Left renal pelvis (tissue), 4 donors: ENCODE data around the gene TTC7B. TPM values are rescaled to one million over a fixed set of nuclear protein-coding genes. Genes with fewer than 3 reads are reported as not detected.

Source experiments
- DNase-seq, 4 donors: peaks; one replicate each; pipeline ENCODE4 v3.0.0-alpha.2; 2013; ENCODE audit warnings: low read depth in 4 of 4, low spot score in 3 of 4
- polyA plus RNA-seq, 4 donors: library from polyadenylated mRNA; unstranded; fragments of 120-200 nt; gene quantifications; one replicate each; pipeline ENCODE4 v1.2.1, GENCODE V29; 2013; ENCODE audit not compliant: insufficient read length in 4 of 4

The TTC7B gene
- polyA plus RNA-seq, 4 donors: 35.3 to 49.1 (median 47.4) TPM

DNA sequence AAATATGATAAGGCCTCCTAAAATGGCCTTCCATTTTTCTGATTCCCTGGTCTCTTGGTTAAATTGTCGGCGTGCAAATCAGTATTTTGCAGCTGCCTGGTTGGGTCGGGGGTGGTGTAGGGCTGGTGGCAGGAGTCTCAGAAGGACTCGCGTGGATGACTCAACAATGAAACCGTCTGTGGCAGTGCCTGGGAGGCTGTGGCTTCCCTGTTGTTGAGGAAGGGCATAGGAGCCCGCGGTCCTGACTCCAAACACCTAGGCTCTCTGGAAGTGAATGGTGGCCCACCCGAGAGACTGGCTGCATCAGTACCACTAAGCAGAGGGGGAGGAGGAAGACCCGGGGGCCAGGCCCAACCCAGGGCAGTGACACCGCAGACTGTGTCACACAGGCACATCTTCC, 207.9 kb downstream of the TTC7B start:
- DNase-seq: no peak

DNA sequence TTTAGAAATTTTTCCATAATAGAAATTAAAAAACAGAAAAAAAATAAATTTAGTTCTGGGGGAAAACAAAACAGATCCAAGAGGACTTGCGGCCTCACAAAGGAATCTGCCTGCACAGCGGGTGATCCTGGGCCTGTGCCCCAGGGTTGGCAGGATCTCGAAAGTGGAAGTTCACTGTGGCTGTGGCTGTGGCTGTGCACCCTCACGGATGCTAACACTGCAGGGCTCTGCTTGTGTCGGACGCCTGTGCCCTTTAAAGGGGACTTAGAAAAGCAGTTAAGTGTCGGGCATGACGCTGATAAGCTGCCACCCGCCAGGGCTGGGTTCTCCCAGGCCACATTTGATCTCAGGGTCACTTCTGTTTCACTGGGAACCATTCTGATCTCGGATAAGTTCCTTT, 209.1 kb downstream of the TTC7B start:
- no peak for DNase-seq

DNA sequence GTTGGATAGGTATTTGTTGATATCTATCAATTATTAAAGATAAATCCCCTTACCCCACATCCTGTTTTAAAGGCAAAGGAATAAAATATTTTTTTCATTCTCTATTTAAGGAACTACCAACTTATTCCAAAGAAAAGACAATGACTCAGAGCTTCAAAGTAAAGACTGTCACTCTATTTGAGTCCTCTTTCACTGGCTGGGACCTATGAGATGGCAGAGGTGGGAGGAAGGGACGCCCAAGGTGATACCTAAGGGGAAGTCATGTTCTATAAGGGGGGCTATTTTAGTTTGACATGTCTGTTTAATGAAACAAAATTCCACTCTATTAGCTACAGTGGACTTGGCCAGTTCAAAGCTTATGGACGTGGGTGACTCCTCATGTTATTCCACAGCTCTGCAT, 209.8 kb downstream of the TTC7B start:
- no peak for DNase-seq

DNA sequence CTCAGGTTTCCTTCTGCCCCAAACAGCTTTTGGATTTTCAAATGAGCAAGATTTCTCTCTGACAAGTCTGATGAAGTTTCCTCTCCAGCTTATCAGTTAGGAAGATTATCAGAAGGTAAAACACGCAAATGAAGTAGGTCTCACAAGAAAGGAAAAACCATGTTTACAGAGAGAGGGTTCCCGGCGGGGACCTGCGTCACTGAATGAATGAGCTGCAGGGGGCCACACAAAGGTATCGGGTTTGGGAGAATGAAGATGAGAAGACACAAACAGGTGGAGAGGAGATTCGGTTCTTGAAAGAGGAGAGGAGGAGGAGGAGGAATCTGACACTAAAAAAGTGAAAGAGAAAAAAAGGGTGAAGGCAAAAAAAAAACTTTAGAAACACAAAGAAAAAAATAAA, 210.8 kb downstream of the TTC7B start:
- no peak for DNase-seq

DNA sequence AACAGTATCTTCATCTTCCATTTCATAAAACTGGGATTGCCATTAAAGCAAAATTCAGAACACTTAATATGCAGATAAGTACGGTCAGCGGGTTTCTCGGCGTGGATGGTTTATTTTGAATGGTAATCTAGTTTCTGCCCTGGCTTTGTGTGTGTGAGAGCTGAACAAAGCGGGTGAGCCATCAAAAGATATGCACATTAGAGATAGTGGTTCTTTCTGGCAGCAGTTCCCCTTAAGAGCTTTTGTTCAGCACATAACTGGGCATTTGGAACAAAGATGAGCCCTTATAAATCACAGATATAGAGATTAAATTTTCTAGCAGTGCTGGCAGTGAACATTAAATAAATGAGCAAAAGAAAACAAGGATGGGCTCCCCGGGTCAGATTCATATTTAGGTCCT, 211.9 kb downstream of the TTC7B start:
- DNase-seq: no peak

DNA sequence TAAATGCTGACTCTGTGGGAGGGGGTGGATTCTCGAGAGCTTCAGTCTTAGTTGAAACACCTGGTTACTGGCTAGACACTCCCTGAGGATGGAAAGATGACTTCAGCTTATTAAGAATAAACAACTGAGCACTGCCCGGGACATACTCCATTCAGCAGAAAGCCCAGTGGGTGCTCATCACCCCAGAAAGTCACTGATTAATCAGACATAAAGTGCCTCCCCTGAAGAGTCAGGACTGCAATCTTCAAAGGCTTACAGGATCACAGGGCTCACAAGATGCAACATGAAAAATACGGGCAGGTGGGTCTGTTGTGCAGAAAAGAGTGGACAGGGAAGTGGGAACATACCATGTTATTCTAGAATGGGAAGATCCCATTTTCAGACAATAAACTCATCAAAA, 212.4 kb downstream of the TTC7B start:
- DNase-seq: no peak

DNA sequence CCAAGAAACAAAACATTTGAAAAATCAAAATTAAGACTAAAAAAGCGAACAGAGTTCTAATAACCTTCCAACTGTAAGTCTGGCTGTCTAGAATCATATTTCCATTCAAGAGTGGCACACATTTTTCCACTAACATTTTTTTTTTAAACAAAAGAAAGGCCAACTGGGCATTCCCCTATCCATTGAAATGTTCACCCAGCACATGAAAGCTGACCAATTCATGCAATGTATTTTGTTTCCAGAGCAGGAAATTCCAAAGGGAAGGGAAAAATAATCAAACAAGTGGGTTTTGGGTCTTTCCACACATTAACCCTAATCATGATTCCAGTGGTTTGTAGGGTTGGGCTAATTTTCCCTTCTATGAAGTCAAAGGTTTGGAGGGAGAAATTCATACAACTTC, 212.9 kb downstream of the TTC7B start:
- no peak for DNase-seq

DNA sequence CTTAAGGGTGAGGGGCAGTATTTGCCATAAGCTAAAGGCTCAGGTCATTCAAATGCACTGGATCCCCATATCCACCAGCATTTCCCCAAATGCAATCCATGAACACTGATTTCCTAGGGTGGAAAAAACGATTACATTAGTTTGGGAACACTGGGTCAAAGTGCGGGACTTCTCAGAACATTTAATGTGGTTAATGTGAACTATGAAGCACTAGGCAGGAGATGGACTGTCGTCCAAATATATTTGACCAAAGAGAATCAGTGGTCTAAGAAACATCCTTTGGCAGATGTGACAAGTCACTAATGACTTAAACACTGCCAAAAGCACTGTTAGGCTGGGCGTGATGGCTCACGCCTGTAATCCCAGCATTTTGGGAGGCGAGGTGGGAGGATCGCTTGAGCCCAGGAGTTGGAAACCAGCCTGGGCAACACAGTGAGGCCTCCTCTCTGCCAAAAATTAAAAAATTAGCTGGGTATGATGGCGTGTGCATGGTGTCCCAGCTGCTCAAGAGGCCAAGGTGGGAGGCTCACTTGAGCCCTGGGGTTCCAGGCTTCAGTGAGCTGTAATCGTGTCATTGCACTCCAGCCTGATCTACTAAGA, 214.0 kb downstream of the TTC7B start:
- DNase-seq: no peak

DNA sequence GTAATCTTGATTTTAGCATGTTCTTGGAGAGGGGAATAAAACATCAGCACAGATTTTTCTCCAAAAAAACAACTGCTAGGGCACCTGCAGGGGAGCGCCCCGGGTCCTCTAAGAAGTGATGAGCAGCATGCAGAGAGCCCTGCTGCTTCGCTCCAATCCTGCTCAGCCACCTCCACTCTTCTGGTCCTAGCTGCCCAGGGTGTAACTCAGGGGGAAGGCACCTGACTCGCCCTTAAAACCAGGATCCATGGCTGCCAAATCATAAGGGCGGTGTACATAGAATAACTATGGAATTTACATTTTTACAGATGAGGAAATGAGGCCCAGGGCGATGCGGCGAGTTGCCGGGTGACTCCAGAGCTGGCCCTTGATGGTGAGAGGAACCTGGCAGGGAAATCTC, 214.7 kb downstream of the TTC7B start:
- no peak for DNase-seq

DNA sequence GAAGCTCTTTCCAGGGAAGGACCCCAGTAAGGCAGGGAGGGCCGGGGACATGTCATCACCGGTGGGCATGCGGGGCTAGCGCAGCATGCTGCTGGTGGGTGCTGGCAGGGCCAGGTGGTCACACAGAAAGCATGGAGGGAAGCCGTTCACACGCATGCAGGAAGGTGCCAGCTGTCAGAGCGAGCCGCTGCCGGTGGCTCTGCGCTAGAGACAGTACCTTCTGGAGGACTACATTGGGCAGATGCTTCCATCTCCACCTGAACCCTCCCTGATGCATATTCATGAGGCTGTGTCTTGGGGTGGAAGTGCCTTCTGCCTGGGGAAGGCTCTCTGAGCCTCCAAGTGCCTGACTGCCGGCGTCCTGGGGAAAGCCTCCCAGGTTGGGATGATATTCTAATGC, 215.6 kb downstream of the TTC7B start:
- no peak for DNase-seq

DNA sequence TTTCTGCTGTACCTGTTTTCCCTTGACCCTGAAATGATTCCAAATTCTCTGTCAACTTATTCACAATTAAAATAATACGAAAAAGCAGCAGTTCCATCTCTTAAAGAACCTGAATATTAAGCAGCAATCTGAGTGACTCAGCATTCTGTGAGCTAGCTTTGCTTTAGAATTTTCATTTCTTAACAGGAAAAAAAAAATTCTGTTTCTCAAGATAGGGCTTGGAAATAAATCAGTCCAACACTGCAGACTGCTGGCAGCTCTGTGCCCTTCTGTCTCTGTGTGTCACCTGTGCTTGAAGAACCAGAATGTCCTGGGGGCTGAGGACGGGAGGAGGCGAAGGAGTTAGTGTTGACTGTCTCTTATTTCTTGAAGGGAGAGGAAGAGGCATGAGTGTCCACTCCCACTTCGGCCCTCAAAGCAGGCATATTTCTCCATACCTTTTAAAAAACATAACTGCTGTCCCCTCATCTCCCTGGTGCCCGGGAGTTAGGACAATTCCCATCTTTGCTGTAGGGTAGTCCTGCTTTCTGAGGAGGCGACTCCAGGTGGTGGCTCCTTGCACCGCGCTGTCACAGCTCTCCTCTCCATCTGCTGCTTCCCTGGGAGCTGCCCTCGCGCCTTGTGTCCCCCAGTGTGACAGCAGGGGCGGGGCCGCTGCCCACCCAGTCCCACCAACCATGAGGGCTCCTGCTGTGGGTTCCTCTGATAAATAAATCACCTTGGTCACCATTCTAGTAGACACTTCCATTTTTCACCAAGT, 216.3 kb downstream of the TTC7B start:
- no peak for DNase-seq

DNA sequence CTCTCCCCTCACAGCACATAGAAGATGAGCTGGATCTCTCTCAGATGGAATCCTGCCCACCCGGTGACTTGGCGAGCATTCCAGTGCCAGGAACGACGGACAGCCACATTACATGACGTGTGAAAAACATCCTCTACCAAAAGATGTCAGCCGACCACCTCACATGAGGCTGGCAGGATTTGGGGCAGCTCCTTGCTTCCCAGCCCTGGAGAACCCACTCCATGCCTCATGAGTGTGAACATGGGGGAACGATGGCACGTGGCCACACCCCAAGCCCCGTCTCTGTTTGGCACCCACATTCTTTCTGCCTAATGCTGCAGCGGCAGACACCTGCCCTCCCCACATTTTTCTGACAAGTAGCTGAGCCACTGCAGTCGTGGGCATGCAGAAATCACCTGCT, 216.9 kb downstream of the TTC7B start:
- DNase-seq: no peak

DNA sequence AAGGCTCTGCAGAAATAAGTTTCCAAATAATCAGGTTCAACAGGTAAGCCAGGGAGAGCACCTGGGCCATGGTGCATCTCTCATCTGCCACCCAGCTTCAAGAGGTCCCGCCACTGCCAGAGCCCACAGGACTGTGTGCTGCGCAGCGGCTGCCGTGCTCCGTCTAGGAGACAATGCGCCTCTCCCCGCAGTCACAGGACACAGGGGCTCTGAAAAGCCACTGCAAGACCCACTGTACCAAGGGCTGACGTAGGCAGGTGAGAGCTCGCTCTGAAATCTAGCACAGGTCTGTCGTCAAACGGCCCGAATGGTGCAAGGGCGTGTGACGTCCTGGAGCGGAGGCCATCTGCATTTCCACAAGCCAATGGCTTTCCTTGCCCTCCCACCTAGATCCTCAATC, 218.3 kb downstream of the TTC7B start:
- DNase-seq: no peak

DNA sequence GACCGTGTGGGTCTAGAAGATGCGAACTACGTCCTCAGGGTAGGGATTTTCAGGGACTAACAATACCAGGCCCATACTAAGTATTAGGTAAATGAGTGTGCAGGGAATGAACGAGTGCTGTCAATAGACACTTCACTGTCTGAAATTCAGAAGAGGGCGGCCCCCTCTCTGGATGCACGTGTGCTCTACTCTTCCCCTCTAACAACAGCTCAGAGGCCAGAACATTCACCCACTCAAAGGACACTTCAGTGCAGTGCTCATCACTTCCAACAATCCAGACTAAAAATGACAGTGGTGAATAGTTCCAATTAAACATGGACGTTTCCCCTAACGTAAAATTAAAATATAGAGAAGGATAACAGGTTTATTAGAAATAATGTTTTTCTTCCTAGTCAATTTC, 219.5 kb downstream of the TTC7B start:
- no peak for DNase-seq

DNA sequence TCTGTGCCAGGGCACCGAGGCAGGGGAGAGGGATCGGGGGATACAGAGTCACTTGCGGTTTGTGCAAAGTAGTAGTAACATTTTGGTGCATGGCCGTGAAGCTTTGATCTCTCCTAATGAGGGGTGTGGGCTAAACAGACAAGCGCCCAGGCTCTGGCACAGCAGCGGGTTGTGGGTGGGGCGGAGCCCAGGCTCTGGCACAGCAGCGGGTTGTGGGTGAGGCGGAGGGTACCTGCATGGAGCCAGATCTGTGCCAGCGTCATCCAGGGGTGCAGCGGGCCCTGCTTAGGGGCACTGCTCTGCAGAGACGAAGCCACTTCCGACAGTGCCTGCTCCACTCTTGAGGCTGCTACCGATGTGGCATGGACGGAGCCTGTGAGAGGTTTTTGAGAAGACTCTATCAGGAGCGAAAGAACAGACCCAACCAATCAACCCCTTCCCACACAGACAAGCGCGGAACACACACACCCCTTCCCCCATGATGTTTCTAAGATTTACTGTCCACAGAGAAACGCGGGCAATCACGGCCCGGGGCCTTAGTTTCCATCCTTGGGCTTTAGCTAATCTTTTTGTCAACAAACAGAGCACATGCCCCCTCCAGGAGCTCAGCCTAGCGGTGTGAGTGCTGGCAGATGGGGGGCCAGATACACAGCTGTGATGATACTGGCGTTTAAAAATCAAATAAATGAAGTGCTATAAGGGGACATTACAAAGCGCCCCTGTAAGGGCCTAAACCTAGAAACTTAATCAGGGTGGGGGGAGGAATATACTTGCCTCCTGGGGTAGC, 222.8 kb downstream of the TTC7B start:
- no peak for DNase-seq

DNA sequence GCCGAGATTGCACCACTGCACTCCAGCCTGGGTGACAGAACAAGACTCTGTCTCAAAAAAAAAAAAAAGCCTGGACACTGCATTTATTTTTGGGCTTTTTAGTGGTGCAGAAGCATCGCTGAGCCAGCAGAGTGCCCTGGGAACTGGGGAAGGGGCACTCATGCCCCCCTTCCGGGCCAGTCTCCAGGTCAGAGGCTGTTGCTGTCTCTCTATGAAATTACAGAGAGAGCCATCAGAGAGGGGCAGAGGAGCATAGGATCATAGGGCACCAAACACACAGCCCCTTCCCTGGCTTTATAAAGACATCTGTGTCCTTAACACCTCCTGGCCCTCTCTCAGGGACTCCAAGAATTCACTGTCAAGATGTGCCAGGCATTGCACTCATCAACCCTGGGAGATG, 223.6 kb downstream of the TTC7B start:
- no peak for DNase-seq

DNA sequence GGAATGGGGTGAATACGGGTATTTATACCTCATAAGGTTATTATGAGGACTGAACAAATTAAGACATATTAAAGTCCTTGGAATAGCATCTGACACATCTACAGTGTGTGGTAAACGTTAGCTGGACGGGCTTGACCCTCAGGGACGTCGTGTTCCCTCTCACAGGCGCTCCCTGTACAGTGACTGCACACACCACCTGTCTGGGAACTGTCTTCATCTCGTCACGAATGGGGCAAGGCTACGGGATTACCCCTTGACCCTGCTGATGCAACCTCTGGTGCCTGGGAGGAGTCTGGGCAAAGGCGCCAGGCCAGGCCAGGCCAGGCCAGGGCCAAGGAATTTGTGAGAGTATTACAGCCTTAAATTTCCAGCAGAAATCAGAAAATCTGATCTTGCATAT, 228.3 kb downstream of the TTC7B start:
- DNase-seq: no peak

DNA sequence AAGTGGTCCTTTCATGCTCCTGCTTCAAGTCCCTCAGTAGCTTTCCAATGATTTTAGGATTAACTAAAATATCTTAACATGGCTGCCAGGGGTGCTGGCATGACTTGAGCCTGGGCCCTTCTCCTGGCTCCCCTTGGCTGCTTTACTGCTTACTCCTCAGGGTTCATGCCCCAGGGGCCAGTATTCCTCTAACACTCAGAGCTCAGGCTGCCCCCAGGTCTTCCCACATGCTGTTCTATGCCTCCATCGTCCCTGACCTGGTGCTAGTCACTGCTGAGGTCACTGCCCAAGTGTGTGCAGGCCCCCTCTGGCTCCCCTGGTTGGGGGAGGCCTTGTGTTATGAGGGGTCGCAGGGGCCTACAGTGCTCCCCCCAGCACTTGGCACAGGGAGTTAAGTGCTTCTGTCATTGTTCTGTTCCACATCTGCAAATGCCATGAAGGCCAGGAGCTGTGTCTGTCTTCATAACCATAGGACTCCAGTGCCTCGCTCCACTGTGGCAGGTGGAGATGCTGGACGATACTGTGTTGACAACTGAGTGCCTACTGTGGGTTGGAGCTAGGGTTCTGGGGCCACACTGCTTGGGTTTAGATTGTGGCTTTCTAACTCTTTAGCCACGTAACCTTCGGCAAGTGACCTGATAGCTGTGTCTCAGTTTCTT, 228.8 kb downstream of the TTC7B start:
- no peak for DNase-seq

DNA sequence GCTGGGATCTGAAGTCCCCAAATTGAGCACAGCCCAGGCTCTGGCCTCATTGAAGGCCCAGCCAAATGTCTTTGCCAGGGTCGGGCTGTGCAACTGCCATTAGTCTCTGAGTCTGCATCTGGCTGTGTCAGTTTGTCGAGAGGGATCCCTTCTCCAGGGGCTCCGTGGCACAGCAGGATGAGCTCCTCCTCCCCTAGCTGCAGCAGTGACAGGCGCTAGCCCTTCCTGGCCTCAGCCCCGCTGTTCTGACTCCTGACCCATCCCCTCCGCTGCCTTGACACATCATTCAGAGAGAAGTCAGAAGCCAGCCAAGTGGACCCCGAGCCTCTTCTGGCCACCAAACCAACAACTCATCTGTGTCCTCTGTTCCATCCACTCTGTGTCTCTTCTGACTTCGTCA, 231.1 kb downstream of the TTC7B start:
- no peak for DNase-seq

DNA sequence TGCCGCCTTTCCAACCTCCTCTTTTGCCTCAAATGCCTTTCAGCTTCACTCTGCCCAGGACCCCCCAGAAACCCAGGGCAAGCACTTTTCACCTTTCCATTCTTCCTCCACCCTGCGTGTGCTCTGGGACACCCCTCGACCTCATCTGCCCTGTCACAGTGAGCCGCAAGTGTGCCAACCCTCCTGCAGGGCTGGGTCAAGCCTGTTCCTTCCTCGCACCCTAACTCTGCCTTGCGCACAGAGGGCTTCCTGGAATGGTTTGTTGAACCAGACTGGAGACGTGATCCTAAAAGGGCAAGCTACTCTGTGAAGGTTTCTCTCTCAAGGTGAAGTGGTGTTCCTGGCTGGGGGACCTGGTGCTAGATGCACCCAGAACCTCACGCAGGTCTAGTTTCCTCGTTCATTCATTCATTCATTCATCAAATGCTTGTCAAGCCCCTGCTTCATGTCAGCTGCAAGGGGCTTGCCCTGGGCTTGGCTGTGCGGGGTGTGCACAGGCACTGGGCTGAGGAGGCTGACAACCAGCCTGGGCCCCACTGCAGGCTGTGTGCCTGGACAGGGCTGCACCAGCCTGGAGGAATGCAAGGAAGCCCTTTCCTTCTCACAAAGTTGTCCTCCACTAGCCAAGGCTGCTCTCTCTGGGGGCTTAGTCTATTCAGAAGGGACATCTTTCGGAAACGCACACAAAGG, 232.2 kb downstream of the TTC7B start:
- no peak for DNase-seq

DNA sequence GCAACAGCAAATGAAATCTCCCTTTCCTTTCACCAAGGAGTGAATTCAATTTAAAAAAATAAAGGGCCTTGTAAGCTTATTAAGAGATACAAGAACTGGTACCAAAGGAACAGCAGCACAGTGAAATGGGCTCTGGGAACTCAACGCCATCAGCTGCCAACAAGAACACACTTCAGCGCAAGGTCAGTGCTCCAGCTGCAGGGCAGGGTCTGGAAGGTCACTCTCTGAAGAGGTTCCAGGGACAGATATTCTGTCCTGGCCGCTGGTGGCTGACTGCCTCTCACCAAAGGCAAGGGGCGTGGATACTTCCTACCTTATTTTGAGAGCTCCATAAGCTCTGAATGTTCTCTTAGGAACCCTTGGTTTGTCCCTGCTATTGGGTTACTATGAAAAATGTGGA, 232.8 kb downstream of the TTC7B start:
- no peak for DNase-seq
